Measurements from ENCODE around the gene SLC49A4. TPM values are rescaled to one million over a fixed set of nuclear protein-coding genes. Genes with fewer than 3 reads are reported as not detected.
A peak's percentile ranks its signal among the peaks of the same experiment; 100 is the strongest.

The SLC49A4 gene
- total RNA-seq, 1 experiment from 2014 or later, result 11.3 TPM

DNA sequence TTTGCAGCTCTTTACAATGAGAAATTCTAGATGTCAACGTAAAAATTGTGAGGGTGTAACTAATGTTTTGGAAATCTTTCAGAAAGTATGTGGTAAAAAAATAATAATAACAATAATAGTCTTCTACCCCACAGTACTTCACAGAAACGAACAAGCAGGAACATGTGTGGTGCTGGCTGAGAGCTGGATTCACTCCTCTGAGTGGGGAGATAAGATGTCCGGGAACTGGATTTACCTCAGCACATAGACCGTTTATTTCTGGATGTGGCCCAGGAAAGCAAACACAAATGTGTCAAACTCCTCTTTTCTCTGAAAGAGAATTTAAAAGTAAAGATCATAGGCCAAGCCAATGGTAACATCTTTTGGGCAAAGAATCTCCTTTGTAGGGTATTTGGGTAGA lies 103.4 kb downstream of the SLC49A4 start:
- H3K4me3 ChIP-seq (replicated peaks in 1 of 2; ENCODE audit: low read depth in 1 of 2, low read length in 2 of 2), result no peak overlapping the region
- H3K9me3 ChIP-seq (ENCODE audit: control insufficient read depth in 1 of 2, insufficient read depth in 1 of 2, low read depth in 1 of 2, low read length in 2 of 2), result no peaks in the 10 kb centered on the region
- H3K4me2 ChIP-seq (ENCODE audit: low read length), result no peak overlapping the region
- H3K4me1 ChIP-seq (ENCODE audit: control insufficient read depth in 1 of 2, insufficient read depth in 2 of 2, low read length in 2 of 2), result peaks cover 11 to 15% of the 10 kb centered on the region in 2 experiments
- TF ChIP-seq CBX3 (IDR thresholded peaks at IDR 0.05; ENCODE audit: low read depth) (no peak), EGR1 (IDR thresholded peaks at IDR 0.05; ENCODE audit: low read depth) (no peak), ATF3 (IDR thresholded peaks at IDR 0.05) (no peak)
- TF ChIP-seq, protein P1, sequence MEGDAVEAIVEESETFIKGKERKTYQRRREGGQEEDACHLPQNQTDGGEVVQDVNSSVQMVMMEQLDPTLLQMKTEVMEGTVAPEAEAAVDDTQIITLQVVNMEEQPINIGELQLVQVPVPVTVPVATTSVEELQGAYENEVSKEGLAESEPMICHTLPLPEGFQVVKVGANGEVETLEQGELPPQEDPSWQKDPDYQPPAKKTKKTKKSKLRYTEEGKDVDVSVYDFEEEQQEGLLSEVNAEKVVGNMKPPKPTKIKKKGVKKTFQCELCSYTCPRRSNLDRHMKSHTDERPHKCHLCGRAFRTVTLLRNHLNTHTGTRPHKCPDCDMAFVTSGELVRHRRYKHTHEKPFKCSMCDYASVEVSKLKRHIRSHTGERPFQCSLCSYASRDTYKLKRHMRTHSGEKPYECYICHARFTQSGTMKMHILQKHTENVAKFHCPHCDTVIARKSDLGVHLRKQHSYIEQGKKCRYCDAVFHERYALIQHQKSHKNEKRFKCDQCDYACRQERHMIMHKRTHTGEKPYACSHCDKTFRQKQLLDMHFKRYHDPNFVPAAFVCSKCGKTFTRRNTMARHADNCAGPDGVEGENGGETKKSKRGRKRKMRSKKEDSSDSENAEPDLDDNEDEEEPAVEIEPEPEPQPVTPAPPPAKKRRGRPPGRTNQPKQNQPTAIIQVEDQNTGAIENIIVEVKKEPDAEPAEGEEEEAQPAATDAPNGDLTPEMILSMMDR (IDR thresholded peaks at IDR 0.05 in 2 of 3, conservative IDR thresholded peaks at IDR 0.05 in 1 of 3; ENCODE audit: borderline replicate concordance in 1 of 3, insufficient read depth in 1 of 3, low read depth in 2 of 3, low read length in 2 of 3), result no peak
- H4K20me1 ChIP-seq (ENCODE audit: insufficient read depth), result no peaks in the 10 kb centered on the region
- no TSS peak for BruUV-seq (replicated peaks)
- no peaks in the 10 kb centered on the region for H3K79me2 ChIP-seq (ENCODE audit: insufficient read depth, low read length)
- POLR2A ChIA-PET, result no interaction called here
- no peaks in the 10 kb centered on the region for H3K27me3 ChIP-seq (ENCODE audit: insufficient read depth, low read length)
- H3K36me3 ChIP-seq (ENCODE audit: control insufficient read depth in 1 of 2, insufficient read depth in 2 of 2, low read length in 2 of 2), result no peaks in the 10 kb centered on the region
- no peak for ATAC-seq
- H2AFZ ChIP-seq (ENCODE audit: low read depth, low read length, poor library complexity, severe bottlenecking), result no peak overlapping the region
- intact Hi-C loops (cut with micrococcal nuclease), result no loop called here
- H3K27ac ChIP-seq (ENCODE audit: low read depth, low read length), result no peak overlapping the region
- CTCF ChIA-PET, result no interaction called here
- RAD21 ChIA-PET (ENCODE audit: low non-redundant PET in 1 of 2, low total read pairs in 2 of 2, uncharacterized antibody in 2 of 2, unreplicated experiment in 2 of 2), result no interaction called here
- no peak overlapping the region for H3K9ac ChIP-seq (ENCODE audit: low read length)
- no peaks in the 10 kb centered on the region for H3K9me2 ChIP-seq (ENCODE audit: insufficient read depth)
- DNase-seq (ENCODE audit: low read depth, low spot score), result no peak

GRCh38 chr3:122902326-122902725 lies 107.5 kb downstream of the SLC49A4 start:
- Histone ChIP-seq H2AFZ (ENCODE audit: low read depth, low read length, poor library complexity, severe bottlenecking) (no peak overlapping the region), H3K79me2 (ENCODE audit: insufficient read depth, low read length) (no peaks in the 10 kb centered on the region), H3K9me2 (ENCODE audit: insufficient read depth) (no peaks in the 10 kb centered on the region), H3K4me2 (ENCODE audit: low read length) (no peak overlapping the region), H3K27me3 (ENCODE audit: insufficient read depth, low read length) (no peaks in the 10 kb centered on the region), H3K9me3 (ENCODE audit: control insufficient read depth in 1 of 2, insufficient read depth in 1 of 2, low read depth in 1 of 2, low read length in 2 of 2) (peaks cover 0 to 5% of the 10 kb centered on the region in 2 experiments; a peak in 1 of 4 replicates), H3K4me1 (ENCODE audit: control insufficient read depth in 1 of 2, insufficient read depth in 2 of 2, low read length in 2 of 2) (no peaks in the 10 kb centered on the region), H4K20me1 (ENCODE audit: insufficient read depth) (no peaks in the 10 kb centered on the region), H3K27ac (ENCODE audit: low read depth, low read length) (no peak overlapping the region), H3K36me3 (ENCODE audit: control insufficient read depth in 1 of 2, insufficient read depth in 2 of 2, low read length in 2 of 2) (no peaks in the 10 kb centered on the region), H3K4me3 (replicated peaks in 1 of 2; ENCODE audit: low read depth in 1 of 2, low read length in 2 of 2) (no peak overlapping the region), H3K9ac (ENCODE audit: low read length) (no peak overlapping the region)
- CTCF ChIA-PET, result no interaction called here
- BruUV-seq (replicated peaks), result no TSS peak
- no peak for DNase-seq (ENCODE audit: low read depth, low spot score)
- POLR2A ChIA-PET, result no interaction called here
- TF ChIP-seq ZFX (IDR thresholded peaks at IDR 0.05), result no peak
- no peak for TF ChIP-seq RAD21 (IDR thresholded peaks at IDR 0.05; ENCODE audit: low read depth)
- intact Hi-C loops (cut with micrococcal nuclease), result no loop called here
- RAD21 ChIA-PET (ENCODE audit: low non-redundant PET in 1 of 2, low total read pairs in 2 of 2, uncharacterized antibody in 2 of 2, unreplicated experiment in 2 of 2), result no interaction called here
- ATAC-seq, result 0 out of 2 replicates have a peak, but pooled peaks have one; percentile 49
